ENCODE data around the gene OR10AD1. TPM values are rescaled to one million over a fixed set of nuclear protein-coding genes. Genes with fewer than 3 reads are reported as not detected.
A peak's percentile ranks its signal among the peaks of the same experiment; 100 is the strongest.
"Not testable (repeated sequence)": the region's sequence is repeated elsewhere in the genome, so short reads cannot be mapped to it uniquely, and the experiment has no call there.

OR10AD1 gene
- total RNA-seq, 1 experiment from 2014 or later, result not detected

- DNase-seq (ENCODE audit: low spot score), result no peak
Measured at GRCh38 chr12:48160807-48161206, 42.3 kb downstream of the OR10AD1 start.

- DNase-seq (ENCODE audit: low spot score), result no peak
Measured at GRCh38 chr12:48160046-48160445, 43.0 kb downstream of the OR10AD1 start.

GRCh38 chr12:48157889-48158370 is 45.2 kb downstream of the OR10AD1 start:
- no peak for DNase-seq (ENCODE audit: low spot score)

- DNase-seq (ENCODE audit: low spot score), result peak; percentile 97
Measured at GRCh38 chr12:48157018-48157888, 45.8 kb downstream of the OR10AD1 start, which contains the start of gene ASB8. ASB8 (minus strand) TSS chr12:48157515; CDS start chr12:48153496, 4,019 bp downstream.

- DNase-seq (ENCODE audit: low spot score), result no peak
Measured at GRCh38 chr12:48156652-48157017, 46.5 kb downstream of the OR10AD1 start.

- DNase-seq (ENCODE audit: low spot score), result not testable (repeated sequence)
Measured at GRCh38 chr12:48155786-48156185, 47.3 kb downstream of the OR10AD1 start.

Other genes starting within 250 kb of the OR10AD1 start
- 294 and 314 TPM in 2 replicates for gene TMEM106C, start 239.7 kb downstream of the OR10AD1 start, total RNA-seq (2014; rRNA removed; shearing (Covaris generic))
- gene COL2A1, start 198.8 kb downstream of the OR10AD1 start, total RNA-seq (2014; rRNA removed; shearing (Covaris generic)), result not detected in 2 replicates
- gene SENP1, start 97.2 kb downstream of the OR10AD1 start, total RNA-seq (2014; rRNA removed; shearing (Covaris generic)), result 29.2 and 35.8 TPM in 2 replicates
- gene PFKM, start 83.9 kb downstream of the OR10AD1 start, total RNA-seq (2014; rRNA removed; shearing (Covaris generic)), result 52.7 and 56.5 TPM in 2 replicates
- 22.6 and 37.1 TPM in 2 replicates for gene ASB8, start 45.8 kb downstream of the OR10AD1 start, total RNA-seq (2014; rRNA removed; shearing (Covaris generic))
- 0.70 and 1.2 TPM in 2 replicates for gene CCDC184, start 19.6 kb downstream of the OR10AD1 start, total RNA-seq (2014; rRNA removed; shearing (Covaris generic))
- gene ZNF641, start 147.6 kb upstream of the OR10AD1 start, total RNA-seq (2014; rRNA removed; shearing (Covaris generic)), result 7.0 and 7.2 TPM in 2 replicates